ENCODE measurements around the gene CIDEA.

CIDEA gene

DNA sequence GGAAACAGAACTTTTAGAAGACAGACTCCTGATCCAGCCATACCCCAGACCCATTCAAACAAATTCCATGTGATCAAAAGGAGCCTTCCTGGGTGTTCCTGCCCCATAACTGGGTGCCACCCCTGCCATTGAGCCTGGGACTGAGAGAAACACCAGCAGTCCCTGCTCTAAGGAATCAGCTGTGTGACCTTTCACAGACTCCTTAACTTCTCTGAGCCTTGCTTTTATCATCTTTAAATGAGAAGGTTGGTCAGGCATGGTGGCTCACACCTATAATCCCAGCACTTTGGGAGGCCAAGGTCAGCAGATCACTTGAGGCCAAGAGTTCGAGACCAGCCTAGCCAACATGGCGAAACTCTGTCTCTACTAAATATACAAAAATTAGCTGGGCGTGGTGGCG lies 20.6 kb downstream of the CIDEA start:
- DNase-seq (ENCODE audit: low spot score) = no peak

DNA sequence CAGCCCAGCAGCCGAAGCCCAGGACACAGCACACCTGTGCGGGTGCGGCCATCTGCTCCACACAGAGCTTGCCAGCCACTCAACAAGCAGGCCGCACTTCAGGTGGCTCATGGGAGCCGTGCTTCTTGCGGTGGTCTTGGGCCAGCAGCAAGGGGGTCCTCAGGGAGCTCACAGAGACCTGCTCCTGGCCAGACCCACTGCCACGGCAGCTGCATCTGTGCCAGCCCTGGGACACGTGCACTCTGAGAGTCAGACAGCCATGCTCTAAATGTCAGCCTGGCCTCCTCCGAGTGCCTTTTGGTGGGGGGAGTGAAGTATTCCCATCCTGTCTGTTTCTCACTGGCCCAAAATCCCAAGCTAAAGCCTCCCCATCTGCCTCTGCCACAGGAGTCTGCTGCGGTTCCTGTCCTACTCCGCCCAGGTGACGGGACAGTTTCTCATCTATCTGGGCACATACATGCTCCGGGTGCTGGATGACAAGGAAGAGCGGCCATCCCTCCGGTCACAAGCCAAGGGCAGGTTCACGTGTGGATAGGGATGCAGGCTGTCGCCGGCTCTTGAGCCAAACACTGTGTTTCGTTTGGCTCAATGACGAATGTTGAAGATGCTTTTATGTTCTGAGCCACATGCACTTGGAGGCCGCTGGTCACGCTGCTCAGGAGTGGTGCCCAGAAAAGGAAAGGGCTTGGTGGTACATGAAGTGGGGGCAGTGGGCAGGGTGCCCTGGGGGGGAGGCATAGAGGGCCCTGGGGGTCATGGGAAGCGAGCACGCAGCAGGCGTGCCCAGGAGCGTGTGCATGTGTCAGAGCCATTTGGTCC lies 22.8 kb downstream of the CIDEA start:
- no peak for DNase-seq (ENCODE audit: low spot score)

DNA sequence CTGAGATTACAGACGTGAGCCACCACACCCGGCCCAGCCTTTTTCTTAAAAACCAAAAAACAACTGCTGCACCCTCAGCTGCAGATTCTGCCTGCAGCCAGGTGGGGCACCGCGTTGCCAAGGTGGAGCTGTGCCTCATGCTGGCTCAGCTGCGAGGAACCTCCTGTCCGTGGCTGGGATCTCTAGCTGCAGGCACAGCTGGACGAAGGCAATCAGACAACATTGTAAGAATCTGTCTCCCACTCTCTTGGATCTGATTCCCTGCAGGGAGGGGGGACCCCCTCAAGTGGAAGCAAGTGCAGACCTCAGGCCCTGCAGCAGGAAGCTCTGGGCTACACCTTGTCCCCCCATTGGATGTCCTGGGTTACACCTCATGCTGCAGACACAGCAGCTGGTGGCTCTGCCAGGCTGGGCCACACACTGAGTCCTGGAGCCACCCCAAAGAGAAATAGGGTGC lies 24.1 kb downstream of the CIDEA start:
- DNase-seq (ENCODE audit: low spot score) = no peak

DNA sequence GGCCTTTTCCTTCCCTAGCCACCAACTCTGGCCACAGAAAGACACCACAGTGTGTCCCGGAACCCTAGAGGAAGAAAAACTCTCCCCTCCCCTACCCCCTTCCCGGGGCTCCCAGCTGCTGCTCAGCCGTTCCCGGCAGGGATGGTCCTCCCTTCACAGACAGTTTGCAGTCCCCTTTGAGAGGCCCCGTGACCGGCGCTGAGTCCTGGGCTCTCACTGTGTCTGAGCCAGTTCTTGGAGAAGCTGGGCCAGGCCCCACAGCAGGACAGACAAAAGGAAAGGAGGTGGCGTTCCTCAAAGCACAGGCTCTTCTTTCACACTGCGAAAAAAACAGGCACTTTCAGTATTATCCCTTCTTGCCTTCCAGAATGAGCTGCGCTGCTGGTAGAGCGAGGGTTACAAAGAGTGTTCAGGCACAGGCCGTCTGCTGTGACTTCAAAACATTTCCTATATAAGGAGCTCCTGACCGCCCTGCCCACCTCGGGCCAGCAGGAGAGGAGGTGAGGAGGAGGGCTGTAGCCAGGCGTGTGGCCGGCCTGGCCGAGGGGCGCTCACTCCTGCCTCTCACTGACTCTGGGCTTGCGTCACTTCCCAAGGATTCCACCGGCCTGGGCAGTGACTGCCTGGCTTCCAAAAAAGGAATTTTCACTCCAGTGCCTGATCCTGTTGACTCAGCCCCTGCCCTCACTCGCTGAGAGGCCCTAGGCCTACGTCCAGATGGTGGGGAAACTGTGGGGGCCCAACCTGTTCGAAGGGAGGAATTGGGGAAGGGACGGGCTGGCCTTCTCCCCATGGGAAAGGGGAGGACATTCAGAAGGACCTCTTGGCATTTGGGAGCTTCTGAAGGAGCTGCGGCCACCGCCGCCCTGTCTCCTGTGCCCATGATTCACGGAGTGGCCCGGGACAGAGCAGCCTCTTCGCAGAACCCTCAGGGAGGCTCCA lies 24.9 kb downstream of the CIDEA start:
- no peak for DNase-seq (ENCODE audit: low spot score)

DNA sequence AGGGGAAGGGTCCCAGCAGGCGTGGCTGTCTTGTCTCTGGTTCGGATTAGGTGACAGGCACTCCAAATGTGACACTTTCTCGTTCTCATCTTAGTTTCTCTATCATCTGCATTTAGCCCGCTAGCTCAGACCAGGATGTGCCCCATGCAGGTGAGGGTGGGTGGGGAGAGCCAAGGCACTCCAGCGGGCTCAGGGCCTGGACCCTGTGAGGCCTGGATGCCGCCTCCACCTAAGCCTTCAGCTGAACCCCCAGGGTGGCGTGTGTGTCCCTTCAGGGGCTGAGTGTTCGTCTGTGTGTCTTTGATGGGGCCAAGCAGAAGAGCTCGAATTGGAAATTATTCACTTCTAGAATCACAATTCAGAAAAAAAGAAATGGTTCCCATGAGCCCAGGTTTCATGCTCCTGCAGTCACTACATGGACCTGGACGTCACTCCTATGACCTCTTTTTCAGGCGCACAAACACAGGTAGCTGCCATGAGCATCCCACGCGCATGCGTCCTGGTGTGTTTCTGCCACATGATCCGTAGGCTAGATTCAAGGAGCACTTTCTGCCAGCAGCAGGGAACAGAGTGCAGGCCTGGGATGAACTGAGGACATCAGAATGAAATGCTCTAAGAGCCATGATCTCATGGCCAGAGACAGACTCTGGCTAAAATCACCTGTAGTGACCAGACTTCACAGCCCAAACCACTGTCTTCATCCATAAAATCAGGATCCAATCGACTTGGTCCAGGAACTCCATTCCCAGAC lies 25.8 kb downstream of the CIDEA start:
- no peak for DNase-seq (ENCODE audit: low spot score)

DNA sequence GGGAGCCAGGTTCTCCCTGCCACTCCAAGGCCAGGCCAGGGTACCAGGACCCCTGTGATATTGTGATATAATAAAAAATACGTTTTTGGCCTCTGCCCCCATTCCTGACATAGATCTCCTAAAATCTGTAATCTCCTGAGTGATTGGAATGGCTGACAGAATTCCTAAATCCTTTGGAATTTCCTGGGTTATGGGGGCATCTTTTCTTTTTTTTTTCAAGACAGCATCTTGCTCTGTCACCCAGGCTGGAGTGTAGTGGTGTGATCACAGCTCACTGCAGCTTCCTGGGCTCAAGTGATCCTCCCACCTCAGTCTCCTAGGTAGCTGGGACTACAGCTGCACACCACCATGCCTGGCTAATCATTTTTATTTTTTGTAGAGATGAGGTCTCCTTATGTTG lies 27.7 kb downstream of the CIDEA start:
- no peak for DNase-seq (ENCODE audit: low spot score)

DNA sequence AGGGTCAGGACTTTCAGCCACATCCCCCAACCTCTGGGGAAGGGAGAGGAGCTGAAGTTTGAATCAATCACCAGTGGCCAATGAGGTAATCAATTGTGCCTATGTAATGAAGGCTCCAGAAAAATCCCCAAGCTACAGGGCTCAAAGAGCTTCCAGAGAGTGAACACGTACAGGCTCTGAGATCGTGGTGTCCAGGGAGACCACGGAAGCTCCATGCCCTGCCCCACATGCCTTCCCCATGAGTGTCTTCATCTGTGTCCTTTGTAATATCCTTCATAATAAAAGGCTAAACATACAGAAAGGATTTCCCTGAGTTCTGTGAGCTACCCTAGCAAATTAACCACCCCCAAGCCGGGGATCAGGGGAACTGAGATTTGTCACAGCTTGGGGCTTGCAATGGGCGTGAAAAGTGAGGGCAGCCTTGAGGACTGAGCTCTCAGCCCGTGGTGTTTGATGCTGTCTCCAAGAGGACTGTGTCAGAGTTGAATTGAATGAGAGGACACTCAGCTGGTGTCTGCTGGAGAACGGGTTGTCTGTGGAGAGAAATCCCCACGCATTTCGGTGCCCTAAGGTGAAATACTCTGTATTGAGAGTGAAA lies 28.4 kb downstream of the CIDEA start:
- DNase-seq (ENCODE audit: low spot score) = no peak

DNA sequence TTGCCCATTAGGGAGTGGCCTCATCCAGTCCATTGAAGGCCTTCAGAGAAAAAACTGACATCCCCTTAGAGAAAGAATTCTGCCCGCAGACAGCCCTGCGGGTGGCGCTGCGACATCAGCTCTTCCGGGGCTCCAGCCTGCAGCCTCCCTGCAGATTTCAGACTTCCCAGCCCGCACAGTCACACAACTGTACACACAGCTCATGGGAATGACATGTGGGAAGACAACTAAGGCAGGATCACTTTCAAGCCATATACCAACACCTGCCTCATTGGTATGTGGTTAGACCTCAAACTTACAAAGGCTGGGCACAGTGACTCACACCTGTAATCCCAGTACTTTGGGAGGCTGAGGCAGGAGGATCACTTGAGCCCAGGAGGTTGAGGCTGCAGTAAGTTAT lies 29.1 kb downstream of the CIDEA start:
- DNase-seq (ENCODE audit: low spot score) = peak; percentile 38

DNA sequence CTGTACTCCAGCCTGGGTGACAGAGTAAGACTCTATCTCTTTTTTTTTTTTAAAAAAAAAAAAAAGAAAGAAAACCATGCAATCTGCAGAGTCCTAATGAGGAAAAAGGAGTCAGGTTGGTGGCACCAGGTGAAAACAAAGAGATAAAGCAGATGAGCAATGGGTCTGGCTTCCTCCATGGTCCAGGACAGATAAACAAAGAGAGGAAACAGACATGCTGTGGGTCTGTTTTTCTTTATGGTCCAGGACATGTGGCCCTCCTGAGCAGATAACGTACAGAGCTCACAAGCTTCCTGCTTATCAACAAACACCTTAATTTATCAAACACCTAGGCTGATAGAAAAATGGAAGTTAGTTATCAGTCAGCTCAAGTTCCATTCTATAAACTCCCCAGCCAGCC lies 29.5 kb downstream of the CIDEA start:
- no peak for DNase-seq (ENCODE audit: low spot score)

DNA sequence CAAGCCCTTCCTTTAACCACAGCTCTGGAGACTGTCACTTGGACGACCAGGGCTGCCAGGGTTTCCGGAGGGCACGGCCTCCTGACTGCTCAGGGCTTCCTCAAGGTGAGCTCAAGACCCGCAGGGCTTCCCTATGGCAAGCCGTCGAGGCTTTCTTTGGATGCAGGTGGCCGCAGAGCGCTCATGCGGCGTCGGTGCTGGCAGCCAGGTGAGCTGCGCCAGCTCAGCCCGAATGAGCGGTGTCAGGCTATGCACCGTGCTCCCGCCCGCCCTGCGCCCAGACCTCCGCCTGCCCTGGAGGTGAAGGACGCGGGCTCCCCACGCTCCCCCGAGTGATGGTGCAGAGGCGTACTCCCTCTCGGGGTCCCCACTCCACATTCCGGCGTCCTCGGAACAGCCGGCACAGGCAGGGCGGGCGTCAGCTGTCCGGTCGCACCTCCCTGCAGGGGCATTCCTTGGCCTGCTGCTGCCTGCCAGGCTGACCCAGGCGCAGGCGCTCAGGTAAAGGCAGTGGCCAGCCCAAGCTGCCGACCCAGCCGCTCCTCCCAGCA lies 33.0 kb downstream of the CIDEA start:
- DNase-seq (ENCODE audit: low spot score) = no peak

DNA sequence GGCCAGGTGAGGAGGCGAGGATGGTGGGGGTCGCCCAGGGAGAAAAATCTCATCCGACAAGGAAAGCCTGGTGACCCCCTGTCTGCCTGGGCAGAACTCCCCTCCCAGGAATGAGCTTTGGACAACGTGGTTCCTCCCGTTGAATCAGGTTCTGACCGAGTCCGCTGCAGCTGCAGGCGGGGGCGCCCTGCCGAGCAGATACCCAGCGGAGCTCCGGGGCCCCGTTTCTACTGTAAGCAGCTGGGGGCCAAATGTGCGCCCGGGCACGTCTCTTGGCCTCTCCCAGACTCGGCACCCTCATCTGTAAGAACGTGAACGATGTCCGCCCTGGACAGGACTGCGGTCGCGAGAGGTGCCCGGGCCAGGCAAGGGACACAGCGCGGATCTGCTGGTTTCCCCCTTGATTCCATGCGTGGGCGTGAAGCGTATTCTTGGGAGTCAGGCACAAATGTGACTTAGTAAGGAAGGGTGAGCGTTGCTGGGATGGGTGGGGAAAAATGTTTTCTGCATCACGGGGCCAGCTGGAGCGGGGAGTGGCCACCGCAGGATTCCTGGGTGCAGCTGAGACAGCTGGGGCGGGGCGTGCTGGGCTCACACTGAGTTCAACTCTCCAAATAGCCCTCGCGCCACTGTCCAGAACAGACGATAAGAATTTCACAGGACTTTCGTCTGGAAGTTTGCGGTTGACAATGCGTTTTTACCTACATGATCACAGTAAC lies 33.7 kb downstream of the CIDEA start:
- DNase-seq (ENCODE audit: low spot score) = peak; percentile 18

DNA sequence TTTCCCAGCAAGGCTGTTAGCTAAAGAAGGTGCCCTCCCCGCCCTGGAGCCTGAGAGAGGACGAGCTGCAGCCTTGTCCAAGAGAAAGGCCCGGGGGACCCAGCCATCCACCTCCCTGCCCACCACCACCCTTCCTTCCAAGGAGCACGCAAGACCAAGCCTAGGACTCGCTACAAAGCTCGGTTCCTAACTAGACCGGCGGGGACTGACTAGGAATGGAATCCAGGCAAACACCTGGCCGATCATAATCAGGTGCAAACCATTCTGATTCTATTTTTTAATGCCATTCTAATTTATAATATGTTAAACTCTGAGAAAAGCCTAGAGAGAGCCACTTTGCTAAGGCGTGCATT lies 34.2 kb downstream of the CIDEA start:
- DNase-seq (ENCODE audit: low spot score) = no peak

DNA sequence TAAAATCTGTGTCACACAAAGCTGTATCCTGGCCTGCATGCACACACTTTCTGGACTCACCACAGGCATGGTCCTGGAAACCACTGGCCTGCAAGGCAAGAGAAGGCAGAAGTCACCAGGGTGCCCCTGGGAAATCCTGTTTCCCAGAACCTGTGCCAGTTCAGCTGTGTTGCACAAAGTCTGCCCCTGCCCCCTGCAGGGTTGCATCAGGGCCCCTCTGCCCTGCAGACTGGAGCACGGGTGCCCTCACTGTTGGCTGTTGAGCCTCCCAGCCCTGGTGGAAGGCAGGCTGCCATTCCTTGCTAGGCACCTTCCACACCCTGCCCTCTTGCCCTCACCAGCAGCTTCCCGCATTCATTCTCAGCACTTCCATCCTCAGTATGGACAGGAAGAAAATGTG lies 35.9 kb downstream of the CIDEA start:
- no peak for DNase-seq (ENCODE audit: low spot score)

DNA sequence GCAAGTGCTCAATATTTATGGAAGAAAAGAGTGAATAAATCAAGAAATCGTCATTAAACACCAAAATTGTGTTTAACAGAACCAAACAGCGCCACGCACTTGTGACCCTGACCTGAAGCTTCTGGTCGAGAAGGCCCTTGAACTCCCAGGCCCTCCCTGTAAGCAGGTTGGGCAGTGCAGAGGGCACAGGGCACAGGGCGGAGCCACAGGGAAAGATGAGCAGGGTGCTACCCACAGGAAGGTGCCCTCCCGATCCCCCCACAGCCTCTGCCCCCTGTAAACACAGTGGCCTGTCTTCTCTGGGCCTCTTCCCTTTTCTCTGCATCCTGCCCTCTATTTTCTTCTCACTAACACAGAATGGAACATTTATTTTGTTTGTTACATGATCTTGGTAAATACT lies 37.0 kb downstream of the CIDEA start:
- DNase-seq (ENCODE audit: low spot score) = no peak

DNA sequence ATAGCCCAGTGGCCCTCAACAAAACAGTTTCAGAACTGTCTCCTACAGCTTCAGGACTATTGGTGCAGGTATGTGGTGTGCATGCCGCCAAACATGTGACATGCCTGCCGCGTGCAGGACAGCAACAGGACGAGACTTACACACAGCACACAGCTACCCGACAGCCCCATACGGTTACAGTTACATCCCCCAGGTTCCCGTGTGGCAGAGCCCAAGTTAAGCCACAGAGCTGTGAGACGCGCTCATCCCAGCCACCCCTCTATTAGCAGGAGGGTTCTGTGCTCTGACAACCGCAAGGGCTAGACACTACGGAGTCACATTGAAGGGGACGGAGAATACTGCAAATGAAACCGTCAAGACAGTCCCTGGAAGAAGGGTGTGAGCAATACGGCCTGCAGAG lies 37.5 kb downstream of the CIDEA start:
- DNase-seq (ENCODE audit: low spot score) = no peak

DNA sequence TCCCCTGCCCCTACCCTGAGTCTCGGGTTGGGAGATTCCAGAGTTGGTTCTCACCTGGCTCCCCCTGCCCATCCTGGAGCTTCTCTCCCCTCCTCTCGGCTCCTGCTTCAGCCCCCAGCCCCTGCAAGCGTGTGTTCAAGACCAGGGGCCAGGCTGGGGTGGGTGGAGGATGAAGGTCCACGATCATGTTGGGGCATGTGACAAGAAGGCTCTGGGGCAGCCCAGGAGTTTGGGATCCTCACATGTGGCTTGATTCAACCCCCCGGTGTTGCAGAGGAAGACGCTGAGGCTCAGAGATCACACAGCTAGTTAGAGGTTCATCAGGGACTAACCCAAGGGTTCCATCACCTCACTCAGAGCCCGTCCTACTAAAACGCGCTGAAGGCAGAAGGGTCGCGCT lies 39.7 kb downstream of the CIDEA start:
- DNase-seq (ENCODE audit: low spot score) = no peak

DNA sequence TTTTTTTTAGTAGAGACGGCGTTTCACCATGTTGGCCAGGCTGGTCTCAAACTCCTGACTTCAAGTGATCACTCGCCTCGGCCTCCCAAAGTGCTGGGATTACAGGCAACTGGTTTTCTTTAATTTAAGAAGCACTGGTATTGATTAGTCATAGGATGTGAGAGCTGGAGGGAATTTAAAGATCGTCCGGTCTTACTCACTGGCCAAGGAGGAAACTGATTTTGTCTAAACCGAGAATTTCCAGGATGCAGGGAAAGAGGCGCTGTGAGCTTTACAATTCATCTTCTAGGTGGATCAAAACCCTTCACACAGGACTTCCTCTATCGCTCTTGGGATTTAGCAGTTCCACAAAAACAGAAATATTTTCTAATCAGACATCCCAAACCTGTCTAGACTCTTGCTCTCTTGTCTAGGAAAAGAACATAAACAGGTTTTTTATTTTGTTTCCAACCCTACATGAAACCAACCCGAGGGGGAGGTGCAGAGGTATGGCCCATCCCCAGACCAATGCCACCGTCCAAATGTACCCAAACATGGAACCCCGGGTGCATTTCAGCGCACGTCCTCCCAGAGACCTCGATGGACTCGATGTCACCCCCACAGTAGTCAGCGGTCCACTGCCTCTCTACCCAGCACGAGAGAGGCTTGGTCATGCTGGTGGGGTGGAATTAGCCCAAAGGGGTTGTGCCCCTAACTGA lies 41.4 kb downstream of the CIDEA start:
- no peak for DNase-seq (ENCODE audit: low spot score)

DNA sequence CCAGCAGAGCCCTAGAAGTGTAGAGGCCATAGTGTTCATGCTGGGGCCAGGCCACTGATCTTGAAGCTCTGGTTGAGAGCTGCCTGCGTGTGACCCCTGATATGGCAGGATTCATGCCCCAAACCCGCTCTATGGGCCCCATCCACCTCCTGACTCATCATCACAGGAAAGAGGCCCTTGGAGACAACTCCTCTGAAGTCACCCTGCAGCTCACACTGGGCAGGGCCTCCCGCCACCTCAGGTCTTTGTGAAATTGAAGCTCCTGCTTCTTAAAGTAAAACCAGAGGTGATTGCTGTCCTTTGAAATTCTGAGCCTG lies 41.9 kb downstream of the CIDEA start:
- no peak for DNase-seq (ENCODE audit: low spot score)

DNA sequence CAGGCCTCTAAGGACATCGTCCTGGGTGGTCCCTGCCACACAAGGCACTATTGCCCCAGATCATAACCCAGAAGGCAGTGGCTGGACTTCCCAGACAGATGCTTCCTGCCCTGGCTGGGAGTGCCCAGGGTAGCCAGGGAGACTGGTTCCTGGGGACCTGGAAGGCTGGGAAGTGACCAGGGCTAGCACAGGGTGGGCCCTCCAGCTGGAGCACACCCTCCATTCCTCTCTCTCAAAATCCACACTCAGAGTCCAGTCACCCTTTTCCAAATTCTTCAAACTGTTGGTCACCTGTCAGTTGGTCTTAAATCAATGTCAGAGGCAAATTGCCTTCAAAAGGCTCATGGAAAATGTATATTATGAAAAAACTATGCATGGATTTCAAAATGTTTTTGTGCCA lies 42.3 kb downstream of the CIDEA start:
- no peak for DNase-seq (ENCODE audit: low spot score)

DNA sequence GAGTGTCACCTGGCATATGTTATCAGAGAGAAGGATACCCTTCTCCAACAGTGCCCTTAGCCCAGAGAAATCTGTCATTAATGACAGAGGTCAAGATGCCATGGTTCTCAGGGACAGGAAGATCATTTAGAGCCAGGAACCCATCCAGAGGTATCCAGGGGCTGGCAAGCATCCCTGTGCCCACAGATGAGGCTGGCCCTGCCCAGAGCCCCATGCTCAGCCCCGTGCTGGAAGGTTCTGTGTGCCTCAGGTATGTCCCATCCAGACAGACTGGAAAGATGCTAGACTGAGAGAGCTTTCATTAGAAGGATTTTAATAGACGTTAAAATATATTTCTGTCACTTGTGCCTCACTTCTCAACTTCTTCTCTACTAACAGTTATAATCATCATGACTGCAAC lies 45.7 kb downstream of the CIDEA start:
- no peak for DNase-seq (ENCODE audit: low spot score)

Data from hematopoietic multipotent progenitor cell treated with erythropoietin and hydrocortisone succinate and interleukin-3 and kit ligand, for 17 days (in vitro differentiated cells).